Measurements from ENCODE around the gene PLCG2. TPM values are rescaled to one million over a fixed set of nuclear protein-coding genes. Genes with fewer than 3 reads are reported as not detected.
A peak's percentile ranks its signal among the peaks of the same experiment; 100 is the strongest.
"Not testable (repeated sequence)": the region's sequence is repeated elsewhere in the genome, so short reads cannot be mapped to it uniquely, and the experiment has no call there.

The PLCG2 gene
- total RNA-seq, 1 donor from 2014 or later: 10.9 TPM

DNA sequence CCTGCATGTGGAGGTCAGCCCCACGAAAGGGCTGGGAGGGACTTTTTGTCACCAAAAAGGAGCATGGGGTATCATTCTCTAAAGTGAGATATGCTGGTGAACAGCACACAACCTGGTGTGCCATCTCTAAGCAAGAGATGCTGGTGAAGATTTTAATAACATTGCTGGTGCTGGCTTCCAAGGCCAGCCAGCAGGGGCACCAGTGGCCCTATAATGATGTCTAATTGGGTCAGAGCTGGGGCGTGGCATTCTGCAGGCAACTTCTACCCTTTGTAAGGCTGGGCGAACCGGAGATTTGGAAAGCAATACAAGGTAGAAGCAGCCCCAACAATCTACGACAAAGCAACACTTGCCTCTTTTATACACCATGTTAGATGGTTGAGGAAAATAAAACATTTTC is 215.4 kb downstream of the PLCG2 start:
- DNase-seq (ENCODE audit: low read depth in 2 of 2): no peak

DNA sequence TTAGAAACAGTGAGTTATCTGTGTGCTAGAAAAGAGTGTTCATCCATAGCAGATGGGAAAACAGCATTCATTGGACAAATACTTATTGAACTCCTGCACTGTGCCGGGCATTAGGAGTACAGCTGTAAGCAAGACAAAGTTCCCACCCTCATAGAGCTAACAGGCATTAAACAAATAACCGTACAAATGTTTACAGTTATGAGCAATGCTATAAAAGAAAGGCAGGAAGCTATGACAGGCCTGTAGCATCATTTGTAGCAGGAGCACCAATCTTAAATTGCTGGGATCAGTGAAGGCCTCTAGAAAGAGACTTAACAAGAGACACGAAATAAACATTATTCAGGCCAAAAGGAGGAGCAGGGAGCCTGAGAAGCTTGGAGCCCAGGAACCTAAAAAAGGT is 216.6 kb downstream of the PLCG2 start:
- DNase-seq (ENCODE audit: low read depth in 2 of 2): peak; percentile 53 to 92

- peak; percentile 81 to 90 for DNase-seq (ENCODE audit: low read depth in 2 of 2)
Measured at GRCh38 chr16:81996664-81997509, 217.8 kb downstream of the PLCG2 start.

GRCh38 chr16:81997738-81998137 is 218.6 kb downstream of the PLCG2 start:
- DNase-seq (ENCODE audit: low read depth in 2 of 2): peak; percentile 55 to 85

- DNase-seq (ENCODE audit: low read depth in 2 of 2): no peak
Measured at GRCh38 chr16:82002831-82003230, 223.7 kb downstream of the PLCG2 start.

GRCh38 chr16:82004601-82005000 is 225.5 kb downstream of the PLCG2 start:
- DNase-seq (ENCODE audit: low read depth in 2 of 2): no peak

DNA sequence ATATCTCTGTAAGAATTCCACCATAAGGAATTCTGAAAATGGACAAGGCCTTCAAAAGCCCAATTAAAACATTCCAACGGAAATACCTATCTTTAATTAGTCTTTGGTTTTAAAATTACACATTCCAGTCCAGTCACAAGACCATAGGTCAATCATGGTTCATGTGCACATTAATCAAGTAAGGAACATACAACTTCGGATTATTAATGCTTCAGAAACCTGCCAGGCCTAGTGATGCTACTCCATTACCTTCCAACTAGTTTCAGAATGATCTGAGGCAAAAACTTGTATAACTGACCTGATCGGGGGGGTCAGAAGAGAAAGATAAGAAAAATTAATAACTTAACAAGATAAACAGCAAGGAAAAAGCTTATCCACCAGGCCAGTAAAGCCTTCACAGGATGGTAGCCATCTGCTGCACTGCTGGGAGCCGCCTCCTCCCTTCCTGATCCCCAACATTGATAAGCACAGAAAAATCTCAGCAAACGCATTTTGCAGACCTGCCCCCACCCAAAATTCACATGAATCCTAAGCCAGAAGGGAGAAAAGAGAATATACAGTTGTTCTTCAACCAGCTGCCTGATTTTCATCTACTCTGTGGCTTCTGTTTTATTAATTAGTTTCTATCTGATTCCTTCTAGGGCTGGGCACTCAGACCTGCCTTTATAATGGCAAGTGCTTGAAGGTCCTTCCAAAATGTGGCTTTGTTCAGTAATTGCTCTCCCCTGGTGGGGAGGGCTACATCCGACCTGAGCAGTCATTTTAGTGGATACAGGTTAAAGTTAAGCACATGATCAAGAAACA is 226.1 kb downstream of the PLCG2 start:
- peak in 1 of 2 donors; percentile 65 for DNase-seq (ENCODE audit: low read depth in 2 of 2)

DNA sequence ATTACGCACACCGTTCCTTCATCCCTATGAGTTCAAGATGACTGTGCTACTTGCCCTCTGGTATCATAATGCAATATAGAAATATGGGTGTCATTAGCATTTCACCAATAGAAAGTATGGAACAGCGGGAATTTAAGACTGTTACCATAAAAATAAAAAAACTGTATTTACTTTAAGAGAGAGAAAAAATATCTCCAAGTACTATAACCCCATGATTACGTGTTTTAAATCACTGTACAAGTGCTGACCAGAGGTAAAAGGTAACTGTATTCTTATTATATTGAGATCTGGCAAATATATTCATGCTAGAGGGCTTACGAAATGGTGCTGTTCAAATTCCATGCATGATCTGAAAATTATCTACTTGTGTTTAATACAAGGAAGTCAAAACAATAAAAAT is 226.9 kb downstream of the PLCG2 start:
- no peak for DNase-seq (ENCODE audit: low read depth in 2 of 2)

DNA sequence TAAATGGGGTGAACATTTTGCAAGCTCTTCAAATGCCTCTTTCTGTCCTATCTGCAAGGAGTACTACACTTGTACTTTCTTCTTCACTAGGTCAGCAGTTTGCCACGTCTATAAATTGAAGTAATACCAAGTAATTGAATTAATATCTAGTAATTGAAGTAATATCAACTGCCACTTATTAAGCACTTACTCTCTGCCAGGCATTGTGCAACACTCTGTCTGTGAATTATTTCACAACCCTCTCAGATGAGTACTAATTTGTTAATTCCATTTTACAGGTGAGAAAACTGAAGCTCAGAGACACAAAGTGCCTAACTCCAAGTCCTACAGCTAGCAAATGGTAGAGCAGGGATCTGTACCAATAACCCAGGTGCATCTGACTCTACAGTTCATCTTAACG is 228.1 kb downstream of the PLCG2 start:
- DNase-seq (ENCODE audit: low read depth in 2 of 2): no peak

- no peak for DNase-seq (ENCODE audit: low read depth in 2 of 2)
Measured at GRCh38 chr16:82008957-82009592, 230.0 kb downstream of the PLCG2 start.

GRCh38 chr16:82009789-82010188 is 230.7 kb downstream of the PLCG2 start:
- DNase-seq (ENCODE audit: low read depth in 2 of 2): not testable (repeated sequence)

DNA sequence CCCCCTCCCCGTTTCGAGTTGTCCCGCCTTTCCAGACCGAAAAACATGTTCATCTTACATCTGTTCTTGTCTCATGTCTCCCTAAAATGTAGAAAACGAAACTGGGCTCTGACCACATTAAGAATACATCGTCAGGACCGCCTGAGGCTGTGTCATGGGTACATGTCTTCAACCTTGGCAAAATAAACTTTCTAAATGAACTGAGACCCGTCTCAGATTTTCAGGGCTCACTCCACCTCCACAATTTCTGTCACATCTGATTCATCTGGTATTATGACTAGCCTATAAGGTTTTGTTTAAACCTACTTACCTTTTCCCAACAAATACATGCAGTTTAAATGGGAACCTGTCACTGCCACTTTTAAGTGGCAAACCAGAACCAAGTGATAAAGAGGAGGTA is 231.6 kb downstream of the PLCG2 start:
- DNase-seq (ENCODE audit: low read depth in 2 of 2): no peak

DNA sequence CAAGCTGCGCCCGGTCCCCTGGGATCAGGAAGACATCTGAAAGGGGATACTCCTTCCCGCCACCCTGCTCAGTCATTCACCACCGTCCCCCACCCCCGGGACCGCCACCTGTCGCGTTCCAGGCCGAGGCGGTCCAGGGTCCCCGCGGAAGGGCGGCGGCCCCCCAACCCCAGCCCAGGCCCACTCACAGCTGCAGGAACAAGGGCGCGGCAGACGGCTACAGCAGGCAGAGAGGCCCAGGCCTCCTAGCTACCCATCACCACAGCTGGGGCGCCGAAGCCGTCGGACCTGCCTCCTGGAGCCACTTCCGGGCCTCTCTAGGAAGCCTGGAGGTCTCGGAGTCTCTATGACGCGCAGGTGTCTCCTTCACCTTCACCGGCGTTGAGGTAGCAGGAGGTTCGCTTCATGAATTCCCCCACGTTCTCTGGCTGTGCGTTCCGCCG is 232.1 kb downstream of the PLCG2 start, which contains the start of gene SDR42E1:
TSS of gene SDR42E1 (minus strand) at position 272 of the 443 bp plus-strand sequence. CDS start 10,612 bp downstream, outside the sequence.
- DNase-seq (ENCODE audit: low read depth in 2 of 2): peak in 1 of 2 donors; percentile 54

Other genes starting within 250 kb of the PLCG2 start
- gene SDR42E1, start 232.2 kb downstream of the PLCG2 start, total RNA-seq: 3.7 and 4.2 TPM in 2 replicates